HEK293 (cell line): ENCODE data around the gene TMEM138.

Source experiments
- PRDM10 ChIP-seq: fragments of 450-650 bp; formaldehyde crosslinking; IDR thresholded peaks from 2 replicates; pipeline ENCODE4 v1.5.1; 2016; ENCODE audit warnings: missing biosample characterization, missing genetic modification characterization
- ZBTB10 ChIP-seq: fragments of 450-650 bp; formaldehyde crosslinking; IDR thresholded peaks from 2 replicates; pipeline ENCODE4 v1.5.1; 2016; ENCODE audit warnings: missing biosample characterization, missing genetic modification characterization
- ZFP69B ChIP-seq: fragments of 450-650 bp; formaldehyde crosslinking; IDR thresholded peaks from 2 replicates; pipeline ENCODE4 v1.5.1; 2016; ENCODE audit warnings: missing biosample characterization, missing genetic modification characterization

Gene TMEM138

GRCh38 chr11:61418136-61418535 lies 56.0 kb downstream of the TMEM138 start (continued):
- TF ChIP-seq PRDM10 (tag by site-specific recombination), result no peak
- TF ChIP-seq ZFP69B (tag by site-specific recombination), result no peak
- no peak for TF ChIP-seq ZBTB10
